G401.6 (cell line): ENCODE results near the gene CMTM5.

Experiments
- FAIRE-seq: peaks from 2 replicates; lab custom pipeline; 2012; peaks lifted over from hg19 to GRCh38; lab: Jason Lieb, UNC

The CMTM5 gene

DNA sequence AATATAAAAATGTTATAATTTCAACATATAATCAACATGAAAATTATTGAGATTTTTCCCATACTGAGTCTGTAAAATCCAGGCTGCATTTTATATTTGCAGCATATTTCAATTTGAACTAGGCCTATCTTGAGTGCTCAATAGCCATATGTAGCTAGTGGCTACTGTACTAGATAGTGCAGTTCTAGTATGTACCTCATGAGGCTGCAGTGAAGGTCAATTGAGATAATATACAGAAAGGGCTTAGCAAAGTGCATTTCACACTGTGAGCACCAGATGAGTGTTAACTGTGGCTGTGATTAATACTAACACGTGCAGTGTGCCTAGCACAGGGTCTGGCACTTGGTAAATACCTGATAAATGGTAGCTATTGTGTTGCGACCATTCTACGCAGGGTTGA, 18.8 kb upstream of the CMTM5 start:
- peak; percentile 6 for FAIRE-seq

DNA sequence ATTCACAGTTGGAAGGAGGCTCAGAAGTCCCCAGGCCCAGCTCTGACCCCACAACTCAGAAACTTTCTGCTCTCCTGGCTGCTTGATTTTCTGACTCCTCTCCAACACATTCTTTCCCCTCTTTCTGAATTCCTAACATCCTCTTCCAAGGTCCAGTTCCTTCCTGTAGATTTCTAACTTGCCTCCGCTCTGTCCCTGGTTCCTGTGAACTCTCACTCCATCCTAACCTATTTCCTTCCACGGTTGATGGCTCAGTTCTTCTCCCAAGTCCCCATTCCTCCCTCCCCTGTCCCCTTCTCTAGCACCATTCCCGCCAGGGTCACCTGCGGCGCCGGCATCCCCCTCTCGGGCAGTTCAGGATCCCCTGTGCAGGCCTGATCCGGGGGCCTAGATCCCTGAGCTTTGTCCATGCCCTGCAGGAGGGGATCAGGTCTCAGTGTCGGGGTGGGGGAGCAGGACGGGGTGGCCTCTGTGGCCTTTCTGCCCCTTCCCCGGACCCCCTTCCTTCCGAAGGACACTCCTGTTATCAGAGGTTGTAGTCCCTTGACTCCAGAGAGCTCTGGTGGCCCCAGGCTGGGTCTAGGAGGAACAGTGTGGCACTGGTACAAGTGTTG, 18.2 kb upstream of the CMTM5 start:
- no peak for FAIRE-seq

DNA sequence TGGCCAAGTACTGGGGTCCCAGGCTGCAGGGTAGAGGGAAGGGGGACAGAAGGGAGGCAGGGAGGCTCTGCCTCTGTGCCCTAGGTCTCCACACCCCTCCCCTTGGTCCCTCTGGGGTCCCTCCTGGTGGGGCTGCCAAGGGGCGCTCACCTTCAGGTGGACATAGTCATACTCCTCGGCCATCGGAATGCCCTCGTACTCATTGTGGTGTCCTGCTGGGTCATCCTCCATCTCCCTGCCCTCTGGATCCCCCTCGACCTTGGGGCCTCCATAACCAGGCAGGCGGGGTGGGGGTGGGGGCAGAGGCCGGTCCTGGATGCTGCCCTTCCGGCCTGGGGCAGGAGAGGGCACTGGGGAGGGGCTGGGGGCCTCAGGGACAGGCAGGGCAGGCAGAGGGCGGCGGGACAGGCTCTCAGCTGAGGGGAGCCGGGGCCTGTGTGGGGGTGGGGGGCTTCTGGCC, 17.6 kb upstream of the CMTM5 start:
- FAIRE-seq = no peak

DNA sequence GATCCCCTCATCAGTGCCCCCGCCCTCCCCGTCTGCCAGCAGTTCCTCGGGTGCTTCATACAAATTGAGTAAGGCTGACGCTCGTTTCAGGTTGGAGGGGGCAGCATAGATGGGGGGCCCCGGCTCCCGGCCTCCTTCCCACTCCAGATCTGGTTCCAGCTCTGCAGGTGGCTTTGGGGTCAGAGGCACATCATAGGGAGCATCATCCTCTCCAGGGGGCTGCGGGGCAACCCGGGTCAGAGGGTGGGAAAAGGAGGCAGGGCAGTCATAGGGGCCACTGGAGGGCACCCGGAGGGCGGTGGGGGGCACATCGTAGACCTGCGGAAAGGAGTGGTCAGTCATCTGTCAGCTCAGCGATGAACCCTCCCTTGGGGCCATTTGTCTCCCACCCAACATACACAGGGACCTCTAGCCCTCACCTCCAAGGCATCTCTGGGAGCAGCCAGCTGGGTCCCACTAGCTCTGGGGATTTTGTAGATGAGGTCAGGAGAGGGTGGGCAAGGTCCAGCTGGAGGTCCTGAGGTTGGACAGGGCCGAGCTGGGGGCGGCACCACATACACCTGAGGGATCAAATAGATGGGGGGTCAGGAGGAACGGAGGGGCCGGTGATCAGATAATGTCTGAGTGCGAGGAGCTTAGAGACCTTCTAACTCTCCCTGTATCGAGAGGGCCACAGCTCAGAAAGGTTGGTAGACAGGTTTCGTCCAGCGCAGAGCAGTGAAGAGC, 17.0 kb upstream of the CMTM5 start:
- FAIRE-seq = no peak

DNA sequence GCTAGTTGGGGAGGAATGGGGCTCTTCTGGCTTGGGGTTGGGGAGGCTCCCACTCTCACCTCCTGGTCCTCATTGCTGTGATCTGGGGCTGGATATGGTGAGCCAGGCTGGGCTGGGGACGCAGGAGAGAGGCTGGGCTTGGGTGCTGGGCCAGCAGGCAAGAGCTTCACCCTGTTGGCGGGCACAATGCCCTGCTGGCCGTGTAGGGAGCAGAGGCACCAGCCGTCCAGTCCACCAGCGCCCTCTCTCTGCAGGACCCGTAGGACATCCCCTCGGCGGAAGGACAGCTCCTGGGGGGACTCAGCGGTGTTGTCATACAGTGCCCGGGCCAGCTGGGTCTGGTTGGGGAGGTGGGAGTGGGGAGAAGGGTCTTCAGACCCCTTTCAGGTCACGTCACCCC, 16.4 kb upstream of the CMTM5 start:
- FAIRE-seq = no peak

DNA sequence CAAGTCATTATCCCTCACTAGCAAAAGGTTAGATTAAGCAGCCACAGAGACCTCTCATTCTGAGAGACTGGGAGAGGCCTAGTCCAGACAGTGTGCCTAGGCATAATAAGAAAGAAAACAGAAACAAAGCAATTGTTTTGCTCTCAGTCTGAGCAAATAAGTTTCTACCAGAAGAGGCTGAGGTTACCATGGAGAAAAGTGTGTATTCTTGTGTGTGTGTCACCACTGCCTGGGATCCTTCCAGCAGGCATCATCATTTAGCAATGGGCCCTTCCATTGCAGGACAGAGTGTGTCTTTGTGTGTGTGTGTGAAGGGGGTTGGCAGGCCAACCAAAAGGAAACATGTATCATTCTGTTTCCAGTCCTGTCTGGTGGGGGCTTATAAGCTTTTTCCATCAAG, 15.5 kb upstream of the CMTM5 start:
- FAIRE-seq = no peak

DNA sequence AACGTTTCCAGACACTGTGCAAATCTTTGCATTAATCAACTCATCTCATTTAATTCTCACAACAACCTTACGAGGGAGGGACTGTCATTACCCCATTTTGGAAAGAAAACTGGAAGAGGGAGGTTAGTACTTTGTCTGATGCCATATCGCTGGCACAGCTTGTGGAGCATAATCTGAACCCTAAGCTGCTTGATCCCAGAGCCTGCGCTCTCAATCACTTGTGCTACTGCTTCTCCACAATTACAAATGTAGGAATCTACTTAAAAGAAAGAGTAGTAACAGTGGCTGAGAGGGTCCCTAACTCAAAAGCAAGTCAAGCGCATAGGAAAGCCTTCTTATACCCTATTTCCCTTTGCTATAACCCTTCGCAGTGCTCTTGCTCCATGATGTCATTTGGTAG, 15.1 kb upstream of the CMTM5 start:
- FAIRE-seq = no peak

DNA sequence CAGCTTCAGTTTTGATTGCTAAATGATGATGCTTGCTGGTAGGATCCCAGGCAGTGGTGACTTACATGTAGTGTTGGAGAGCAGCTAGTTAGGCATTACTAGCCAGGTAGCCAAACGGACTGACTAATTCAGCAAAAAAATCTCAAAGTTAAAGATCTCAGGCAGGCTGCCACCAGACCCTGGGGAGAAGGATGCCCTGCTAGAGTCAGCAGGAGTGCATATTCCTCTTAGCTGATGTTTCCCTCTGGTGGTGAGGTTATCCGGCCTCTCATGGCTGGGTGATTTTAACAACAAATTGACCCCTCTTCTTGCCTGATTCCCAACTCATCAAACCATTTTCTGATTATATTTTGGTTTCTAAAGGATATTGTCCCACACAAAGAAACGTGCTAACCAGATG, 14.6 kb upstream of the CMTM5 start:
- no peak for FAIRE-seq

DNA sequence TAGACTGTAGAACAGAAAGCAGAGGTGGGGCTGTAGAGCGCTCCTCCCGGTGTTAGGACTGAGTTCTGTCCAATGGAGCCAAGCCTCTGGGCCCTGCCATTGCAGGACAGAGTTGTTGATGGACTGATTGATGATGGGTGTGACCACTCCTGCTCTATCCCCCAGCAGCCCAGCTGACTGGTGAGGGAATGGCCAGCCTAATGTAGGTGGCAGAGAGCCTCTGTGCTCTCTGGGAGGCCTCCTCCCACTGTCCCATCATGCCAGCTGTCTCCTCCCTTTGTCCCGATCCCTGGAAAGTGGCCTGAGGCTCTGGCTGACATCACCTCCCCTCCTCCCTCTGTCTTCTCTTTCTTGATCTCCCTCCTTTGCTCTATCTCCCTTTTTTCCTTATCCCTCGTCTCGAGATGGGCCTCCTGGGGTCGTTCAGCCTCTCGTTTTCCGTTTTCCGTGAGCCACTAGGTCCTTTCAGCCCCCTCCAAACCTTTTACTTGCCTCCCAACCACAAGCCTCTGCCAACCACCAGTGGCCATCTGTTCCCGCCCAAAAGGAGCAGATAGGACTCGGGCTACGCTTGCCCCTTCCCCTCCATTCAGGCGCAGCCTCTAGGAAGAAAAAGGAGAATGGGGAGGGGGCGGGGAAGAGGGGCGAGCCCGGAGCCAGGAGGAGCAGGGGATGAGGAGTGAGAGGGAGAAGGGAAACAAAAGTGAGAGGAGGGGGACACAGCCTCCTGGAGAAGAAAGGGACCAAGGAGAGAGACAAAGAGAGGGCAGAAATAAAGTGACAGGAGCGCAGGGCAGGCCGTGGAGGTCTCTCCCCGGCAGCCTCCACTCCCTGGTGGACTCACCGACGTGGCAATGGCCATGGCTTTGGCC, 12.4 kb upstream of the CMTM5 start:
- no peak for FAIRE-seq

DNA sequence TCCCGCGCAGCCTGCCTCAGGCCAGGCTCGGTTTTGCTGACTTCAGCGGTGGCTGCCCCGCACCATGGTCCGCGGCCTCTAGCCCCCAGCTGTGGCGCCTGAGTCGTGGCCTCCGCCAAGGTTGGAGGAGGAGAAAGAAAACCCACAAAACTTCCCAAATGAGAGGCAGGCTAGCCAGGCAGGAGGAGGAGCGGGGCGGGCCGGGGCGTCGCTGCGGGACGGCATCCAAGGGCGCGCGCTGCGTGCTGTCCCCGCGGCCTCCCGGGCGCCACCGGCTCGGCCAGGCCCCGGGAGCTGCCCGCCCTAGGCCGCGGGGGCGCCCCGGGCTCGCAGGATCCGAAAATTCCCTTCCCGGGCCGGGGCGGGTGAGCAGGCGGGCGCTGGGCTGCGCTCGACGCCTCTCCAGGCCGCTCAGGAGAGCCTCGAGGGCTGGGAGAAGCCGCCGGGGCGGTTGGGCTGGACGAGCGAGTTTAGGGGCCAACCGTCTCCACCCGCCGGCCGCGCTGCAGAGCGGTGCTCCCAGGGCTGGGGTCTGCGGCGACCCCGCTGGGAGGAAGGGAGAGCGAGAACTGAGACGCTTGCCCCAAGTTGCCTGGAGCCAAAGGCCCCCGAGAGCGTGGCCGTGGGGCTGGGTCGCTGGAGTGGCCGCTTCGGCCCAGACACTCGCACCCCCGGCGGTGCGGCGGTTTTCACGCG, 11.7 kb upstream of the CMTM5 start, which contains the start of gene EFS:
TSS of gene EFS (minus strand) at position 137 of the 696 bp plus-strand sequence. CDS start 147 bp downstream, outside the sequence.
- no peak for FAIRE-seq

DNA sequence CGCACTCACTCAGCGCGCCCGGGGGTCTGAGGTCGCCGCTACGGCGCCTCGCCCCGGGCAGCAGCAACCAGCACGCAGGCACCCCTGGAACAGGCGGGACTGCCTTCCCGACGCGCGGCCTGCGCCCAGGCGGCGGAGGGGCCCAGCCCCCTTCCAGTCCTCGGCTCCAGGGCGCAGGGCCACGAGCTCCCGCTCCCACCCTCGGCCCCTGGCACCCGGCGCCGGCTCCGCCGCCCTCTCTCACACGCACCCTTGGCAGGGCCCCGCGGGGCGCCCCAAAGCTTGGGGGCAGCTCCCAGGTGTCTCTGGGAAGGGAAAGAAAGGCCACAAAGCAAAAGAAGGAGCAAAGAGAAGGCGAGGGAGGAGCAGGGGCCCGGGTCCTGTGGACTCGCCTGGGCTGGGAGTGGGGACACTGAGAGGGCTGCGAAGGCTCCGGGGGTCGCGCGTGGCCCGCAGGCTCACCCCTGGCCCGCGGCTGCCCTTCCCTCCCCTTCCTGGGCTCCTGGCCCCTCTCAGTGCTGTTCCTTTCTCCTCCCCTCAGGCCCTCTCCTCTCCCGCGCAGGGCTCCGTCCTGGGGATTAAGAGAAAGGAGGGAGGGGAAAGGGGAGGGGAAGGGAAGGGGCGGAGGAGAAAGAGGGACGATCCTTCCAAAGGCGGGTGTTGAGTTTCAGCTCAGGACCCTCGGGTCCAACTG, 11.0 kb upstream of the CMTM5 start:
- no peak for FAIRE-seq

DNA sequence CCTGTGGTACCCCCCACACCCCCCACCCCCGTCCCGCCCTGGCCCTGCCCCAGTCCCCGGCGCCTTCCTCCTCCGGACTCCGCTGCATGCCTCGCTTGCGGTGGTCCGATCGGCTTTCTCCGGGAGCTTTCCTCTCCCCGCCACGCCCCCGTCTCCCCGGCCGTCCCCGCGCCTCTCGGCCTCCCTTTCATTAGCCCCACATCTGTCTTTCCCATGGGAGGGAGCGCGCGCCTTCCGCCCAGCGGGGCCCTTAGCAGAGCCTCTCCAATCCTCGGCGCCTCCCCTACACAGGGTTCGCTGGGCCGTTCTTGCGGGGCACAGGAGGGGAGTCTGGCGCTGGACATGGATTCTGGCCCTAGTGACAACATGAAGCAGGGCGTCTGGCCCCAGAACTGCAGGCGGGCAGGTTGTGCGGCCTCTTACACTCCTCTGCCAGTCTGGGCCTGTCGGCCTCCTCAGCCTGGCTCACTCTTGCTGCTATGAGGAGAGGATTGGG, 10.4 kb upstream of the CMTM5 start:
- FAIRE-seq = no peak

DNA sequence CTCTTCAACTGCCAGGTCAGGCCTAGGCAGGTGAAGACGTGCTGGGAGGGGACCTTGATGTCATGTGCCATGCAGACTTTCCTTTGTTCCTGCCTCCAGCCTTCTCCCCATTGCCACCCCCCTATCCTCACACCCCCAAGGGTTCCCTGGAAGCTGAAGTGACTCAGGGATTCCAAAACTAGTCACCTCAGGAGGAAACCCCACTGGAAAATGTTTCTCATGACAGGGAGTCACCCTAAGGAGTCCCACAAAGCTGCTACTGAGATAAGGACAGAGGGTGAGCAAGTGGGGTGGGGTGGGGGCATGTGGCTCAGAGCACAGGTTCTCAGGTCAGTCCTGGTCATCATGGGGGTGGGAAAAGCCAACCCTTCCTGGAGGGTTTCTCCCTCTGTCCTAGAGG, 6.6 kb upstream of the CMTM5 start:
- FAIRE-seq = no peak

DNA sequence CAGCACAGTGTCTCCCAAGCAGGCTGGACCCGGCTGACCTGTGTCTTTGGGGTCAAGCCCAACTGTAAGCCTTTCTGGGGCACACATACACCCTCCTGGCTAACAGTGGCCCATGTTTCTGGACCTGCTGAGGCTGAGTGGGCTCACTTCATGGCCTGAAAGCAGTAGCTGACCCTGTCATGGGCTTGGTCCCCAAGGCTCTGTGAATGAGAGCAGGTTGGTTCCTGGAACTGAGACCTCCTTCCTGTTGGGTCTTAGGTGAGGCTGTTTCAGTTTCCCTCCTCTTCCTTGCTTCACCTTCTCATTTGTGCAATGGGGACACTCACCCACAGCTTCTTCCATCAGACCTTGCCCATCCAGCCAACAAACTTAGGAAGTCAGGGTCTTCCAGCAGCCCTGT, 5.0 kb upstream of the CMTM5 start:
- no peak for FAIRE-seq

DNA sequence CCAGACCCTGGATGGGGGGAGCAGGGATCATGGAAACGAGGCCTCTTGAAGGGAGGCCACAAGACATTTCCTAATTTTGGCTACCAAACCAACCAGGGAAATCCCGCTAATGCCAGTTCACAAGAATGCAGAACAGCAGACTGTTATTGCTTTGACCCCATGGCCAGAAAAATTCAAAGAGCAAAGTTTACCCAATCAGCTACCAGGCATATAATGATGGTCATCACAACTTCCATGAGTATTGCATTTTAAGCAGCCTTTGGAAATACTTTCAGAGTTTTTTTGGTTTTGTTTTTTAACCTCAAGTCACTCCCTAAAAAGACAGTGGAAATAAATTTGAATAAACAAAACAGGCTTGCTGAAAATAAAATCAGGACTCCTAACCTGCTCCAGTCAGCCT, 4.3 kb upstream of the CMTM5 start, which contains the start of gene IL25:
TSS of gene IL25 (plus strand) at position 301 of the 400 bp plus-strand sequence.
- FAIRE-seq = no peak

DNA sequence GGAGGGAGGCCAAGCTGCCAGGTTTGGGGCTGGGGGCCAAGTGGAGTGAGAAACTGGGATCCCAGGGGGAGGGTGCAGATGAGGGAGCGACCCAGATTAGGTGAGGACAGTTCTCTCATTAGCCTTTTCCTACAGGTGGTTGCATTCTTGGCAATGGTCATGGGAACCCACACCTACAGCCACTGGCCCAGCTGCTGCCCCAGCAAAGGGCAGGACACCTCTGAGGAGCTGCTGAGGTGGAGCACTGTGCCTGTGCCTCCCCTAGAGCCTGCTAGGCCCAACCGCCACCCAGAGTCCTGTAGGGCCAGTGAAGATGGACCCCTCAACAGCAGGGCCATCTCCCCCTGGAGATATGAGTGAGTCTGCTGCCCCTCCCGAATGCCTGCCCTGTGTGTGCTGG, 3.8 kb upstream of the CMTM5 start:
- no peak for FAIRE-seq

DNA sequence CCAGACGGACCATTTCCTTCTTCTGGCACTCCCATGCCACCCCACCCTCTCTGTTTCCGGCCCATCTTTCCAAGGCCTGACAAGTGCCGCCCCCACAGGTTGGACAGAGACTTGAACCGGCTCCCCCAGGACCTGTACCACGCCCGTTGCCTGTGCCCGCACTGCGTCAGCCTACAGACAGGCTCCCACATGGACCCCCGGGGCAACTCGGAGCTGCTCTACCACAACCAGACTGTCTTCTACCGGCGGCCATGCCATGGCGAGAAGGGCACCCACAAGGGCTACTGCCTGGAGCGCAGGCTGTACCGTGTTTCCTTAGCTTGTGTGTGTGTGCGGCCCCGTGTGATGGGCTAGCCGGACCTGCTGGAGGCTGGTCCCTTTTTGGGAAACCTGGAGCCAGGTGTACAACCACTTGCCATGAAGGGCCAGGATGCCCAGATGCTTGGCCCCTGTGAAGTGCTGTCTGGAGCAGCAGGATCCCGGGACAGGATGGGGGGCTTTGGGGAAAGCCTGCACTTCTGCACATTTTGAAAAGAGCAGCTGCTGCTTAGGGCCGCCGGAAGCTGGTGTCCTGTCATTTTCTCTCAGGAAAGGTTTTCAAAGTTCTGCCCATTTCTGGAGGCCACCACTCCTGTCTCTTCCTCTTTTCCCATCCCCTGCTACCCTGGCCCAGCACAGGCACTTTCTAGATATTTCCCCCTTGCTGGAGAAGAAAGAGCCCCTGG, 1.2 kb upstream of the CMTM5 start:
- FAIRE-seq = no peak

DNA sequence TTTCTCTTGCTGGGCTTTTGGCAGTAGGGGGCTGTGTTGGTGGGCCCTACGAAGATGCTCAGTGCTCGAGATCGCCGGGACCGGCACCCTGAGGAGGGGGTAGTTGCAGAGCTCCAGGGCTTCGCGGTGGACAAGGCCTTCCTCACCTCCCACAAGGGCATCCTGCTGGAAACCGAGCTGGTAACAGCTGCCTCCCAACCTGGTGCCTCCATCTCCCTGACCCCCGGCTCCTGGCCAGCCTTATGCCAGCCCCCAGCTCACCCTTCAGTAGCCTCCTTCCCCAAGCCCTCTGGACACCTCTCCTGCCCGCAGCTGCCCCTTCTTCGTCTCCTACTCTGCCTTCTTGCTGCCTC, 328 bp downstream of the CMTM5 start:
- FAIRE-seq = no peak

DNA sequence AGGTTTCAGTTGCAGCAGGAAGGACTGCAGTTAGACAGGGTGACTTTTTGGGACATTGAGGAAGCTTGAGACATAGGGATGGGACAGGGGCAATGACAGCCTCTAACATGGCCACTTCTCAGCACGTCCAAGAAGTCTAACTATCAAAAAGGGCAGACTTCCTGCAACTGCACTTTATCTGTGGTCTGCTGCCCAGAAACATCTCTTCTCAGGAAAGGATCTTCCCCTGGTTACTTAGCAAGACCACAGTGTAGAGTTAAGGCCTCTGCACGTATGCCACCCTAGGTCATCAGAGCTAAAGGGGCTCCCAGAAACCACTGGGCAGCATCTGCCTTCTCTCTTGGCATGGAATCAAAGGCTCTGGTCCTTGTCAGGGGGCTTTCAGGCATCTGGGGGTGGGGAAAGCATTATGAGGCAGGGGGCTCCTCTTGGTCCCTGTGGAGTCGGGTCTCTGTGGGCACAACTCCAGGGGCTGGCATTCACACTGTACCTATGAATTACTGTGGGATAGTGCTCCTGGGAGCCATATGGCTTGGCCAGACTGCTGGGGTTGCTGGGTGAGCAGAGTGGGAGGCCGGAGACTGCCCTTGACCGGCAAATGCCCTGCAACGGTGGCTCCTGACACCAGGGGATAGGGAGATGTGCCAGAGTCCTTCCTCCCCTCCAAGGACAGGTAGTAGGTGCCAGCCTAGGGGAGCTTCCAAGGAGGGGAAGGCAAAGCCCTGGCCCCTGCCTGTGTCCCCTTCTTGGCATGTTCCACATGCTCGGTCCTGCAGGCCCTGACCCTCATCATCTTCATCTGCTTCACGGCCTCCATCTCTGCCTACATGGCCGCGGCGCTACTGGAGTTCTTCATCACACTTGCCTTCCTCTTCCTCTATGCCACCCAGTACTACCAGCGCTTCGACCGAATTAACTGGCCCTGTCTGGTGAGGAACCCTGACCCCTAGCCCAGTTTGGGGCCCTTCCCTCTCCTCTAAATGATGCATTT, 1.0 kb downstream of the CMTM5 start:
- FAIRE-seq = no peak
